Endometrial microvascular endothelial cells (primary cell): ENCODE data around the gene ZFPM1. TPM values are rescaled to one million over a fixed set of nuclear protein-coding genes. Genes with fewer than 3 reads are reported as not detected.

Experiments
- in situ Hi-C: cut with HindIII; loops from 2 replicates; pipeline ENCODE4 v1.10.0; 2017; ENCODE audit warnings: low sequenced_read_pairs, low pct_unique_long_range_greater_than_20kb; ENCODE audit errors: inconsistent ontology term
- total RNA-seq: library from RNA; depleted of rRNA; stranded (reverse); fragments of >200 nt; gene quantifications from one replicate; pipeline ENCODE4 v1.2.3, GENCODE V29; 2015; ENCODE audit errors: inconsistent ontology term

The ZFPM1 gene
- total RNA-seq, 1 donor from 2014 or later = 1.2 TPM

DNA sequence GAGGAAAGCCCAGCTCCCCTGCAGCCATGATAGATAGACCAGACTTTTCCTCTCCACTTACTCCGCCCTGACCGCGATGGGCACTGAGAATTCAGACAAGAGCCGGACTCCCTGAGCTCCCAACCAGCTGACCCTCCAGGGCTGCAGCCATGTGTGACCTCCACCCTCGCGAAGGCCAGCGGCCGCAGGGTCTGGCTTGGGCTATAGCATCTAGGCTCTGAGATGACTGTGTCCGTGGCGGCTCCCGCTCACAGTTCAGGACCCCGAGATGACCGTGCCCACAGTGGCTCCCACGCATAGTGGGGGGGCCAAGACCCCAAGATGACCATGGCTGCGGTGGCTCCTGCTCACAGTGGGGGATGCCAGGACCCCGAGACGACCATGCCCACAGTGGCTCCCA lies 18.0 kb downstream of the ZFPM1 start:
- in situ Hi-C loops = no loop called here

DNA sequence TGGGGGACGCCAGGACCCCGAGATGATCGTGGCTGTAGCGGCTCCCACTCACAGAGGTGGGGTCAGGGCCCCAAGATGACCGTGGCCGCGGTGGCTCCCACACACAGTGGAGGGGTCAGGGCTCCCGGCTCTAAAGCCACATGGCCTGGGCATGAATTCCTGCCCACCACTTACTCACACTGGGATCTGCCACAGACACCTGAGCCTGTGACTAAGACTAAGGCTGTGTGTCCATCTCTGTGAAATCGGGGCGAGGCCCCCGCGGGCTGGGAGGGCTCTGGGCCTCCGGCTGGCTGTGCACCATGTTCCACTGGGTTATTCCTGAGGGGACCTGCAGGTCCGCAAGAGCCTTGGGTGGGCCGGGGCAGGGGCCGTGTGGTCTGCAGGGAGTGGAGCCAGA lies 18.5 kb downstream of the ZFPM1 start:
- in situ Hi-C loops = no loop called here

DNA sequence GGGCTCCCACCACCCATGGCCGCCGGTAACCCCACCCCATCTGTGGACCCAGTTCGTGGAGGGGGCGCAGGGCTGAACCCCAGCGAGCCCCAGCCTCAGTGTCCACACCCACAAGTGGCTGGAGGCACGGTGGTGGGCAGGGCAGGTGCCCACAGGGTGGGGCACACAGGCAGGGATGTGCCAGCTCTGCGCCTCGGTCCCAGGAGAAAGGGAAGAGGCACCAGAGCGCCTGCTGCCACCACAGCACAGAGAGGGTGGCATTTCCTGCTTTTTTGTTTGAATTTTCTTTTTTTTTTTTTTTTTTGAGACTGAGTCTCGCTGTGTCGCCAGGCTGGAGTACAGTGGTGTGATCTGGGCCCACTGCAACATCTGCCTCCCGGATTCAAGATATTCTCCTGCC lies 19.0 kb downstream of the ZFPM1 start:
- in situ Hi-C loops = no loop called here

DNA sequence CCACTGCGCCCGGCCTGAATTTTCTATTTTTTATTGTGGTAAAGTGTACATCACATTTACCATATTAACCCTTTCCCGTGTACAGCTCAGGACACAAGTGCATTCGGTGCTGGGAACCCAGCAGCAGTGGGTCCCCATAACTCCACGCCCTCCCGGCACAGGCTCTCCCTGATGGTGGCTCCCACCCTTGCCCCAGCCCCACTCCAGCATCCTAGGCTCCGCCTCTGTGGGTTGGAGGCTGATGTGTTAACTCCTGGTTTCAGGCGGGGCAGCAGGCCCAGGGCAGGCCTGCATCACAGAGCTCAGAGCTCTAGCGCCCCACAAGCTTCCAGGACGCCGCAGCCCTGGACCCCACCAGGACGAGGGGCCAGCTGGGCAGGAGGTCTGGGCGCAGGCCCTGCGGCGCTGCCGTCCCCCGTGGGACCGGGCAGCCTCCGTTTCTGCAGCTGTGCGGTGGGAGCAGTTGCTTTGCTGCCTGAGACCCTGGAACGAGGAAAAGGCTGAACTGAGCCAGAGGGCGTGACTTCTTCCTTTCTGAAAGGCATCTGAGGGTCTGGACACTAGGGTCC lies 19.6 kb downstream of the ZFPM1 start:
- in situ Hi-C loops = no loop called here

DNA sequence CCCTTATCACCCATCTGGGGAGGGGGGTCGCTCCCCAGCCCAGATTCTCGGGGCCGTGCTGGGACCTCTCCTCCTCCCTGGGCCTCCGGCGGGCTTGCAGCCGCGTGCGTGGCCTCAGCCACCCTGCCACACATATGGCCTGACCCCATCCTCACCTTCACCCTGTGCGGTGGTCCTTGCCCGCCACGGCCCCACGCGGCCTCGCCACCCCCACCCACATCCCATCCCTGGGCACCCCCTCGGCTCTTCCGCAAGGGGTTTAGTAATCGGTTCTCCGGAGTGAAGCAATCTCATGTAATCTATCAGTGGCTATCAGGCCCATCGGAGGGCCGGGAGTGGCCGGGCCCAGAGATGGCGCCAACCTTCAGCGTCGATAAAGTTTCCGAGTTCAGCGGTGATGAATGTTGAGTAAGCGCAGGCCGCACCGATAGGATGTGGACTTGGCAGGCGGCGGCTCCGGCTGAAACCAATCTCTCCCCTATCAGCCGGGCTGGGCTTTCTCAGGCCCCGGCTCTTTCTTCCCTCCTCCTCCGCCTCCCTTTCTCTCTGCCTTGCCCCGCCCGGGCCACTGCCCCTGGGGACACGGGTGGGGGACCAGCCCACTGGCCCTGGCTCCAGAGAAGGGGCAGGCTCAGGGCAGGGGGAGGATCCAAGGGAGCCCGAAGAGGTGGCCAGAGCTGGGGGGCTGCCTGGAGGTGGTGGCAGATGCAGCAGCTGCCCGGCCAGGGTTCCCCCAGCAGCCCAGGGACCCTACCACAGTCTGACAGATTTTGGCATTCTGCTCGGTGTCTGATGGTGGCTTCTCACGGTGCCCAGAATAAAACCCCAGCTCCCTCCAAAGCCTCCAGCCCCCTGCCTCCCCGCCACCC lies 20.8 kb downstream of the ZFPM1 start:
- in situ Hi-C loops = no loop called here

DNA sequence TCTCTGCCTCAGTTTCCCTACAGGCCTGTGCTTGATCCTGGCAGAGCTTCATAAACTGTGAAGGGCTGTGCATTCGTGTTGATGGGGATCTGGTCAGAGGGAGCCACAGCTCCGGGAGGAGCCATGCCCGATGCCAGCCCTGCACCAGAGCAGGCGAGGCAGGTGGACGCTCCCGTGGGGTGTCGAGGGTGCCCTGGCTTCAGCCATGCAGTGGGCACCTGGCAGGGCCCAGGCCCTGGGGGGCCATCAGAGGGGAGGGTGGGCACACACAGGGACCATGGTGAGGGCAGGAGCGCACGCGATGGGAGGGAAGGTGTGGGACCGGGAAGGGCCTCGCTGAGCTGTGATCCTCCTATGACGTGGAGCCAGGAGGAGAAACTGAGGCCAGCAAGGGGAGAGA lies 22.0 kb downstream of the ZFPM1 start:
- in situ Hi-C loops = no loop called here

DNA sequence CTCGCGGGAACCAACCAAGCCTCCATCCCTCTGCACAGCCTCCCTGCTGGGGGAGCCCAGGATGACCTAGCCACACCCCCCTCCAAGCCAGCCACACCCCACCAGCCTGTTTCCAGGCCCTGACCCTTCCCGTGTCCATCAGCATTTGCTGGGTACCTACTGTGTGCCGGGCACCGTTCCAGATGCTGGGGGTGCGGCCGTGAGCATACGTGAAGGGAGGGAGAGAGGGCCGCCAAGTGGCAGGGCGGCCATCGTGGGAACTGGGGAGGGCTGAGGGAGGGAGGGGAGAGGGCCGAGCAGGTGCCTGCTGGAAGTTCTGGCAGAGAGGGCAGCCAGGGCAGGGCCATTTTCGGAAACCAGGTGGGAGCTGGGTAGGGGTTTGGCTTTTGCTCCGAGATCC lies 23.1 kb downstream of the ZFPM1 start:
- in situ Hi-C loops = no loop called here

DNA sequence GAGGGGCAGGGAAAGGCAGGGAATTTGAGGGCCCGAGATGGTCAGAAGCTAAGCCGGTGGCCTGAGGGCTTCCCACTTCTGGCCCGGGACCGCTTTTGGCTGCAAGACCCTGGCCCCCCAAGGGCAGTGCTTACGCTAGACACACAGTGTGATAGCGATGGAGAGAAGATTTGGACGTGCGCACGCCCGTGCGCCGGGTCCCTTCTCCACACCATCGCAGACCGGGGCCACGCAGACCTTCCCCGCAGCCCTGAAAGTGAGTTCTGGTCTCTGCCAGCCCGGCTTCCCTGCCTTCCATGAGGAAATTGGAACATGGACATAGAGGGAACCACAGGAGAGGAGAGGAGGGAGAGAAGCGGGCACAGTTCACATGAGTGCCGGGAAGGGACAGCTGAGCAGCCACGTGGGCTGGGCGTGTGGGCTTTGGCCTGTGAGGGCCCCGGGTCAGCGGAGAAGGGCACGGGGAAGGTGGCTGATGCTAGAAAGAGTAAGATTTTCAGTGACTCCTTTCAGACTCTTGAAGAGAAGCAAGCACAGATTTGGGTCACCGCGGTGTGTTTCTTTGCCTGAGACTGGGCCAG lies 23.8 kb downstream of the ZFPM1 start:
- in situ Hi-C loops = no loop called here

DNA sequence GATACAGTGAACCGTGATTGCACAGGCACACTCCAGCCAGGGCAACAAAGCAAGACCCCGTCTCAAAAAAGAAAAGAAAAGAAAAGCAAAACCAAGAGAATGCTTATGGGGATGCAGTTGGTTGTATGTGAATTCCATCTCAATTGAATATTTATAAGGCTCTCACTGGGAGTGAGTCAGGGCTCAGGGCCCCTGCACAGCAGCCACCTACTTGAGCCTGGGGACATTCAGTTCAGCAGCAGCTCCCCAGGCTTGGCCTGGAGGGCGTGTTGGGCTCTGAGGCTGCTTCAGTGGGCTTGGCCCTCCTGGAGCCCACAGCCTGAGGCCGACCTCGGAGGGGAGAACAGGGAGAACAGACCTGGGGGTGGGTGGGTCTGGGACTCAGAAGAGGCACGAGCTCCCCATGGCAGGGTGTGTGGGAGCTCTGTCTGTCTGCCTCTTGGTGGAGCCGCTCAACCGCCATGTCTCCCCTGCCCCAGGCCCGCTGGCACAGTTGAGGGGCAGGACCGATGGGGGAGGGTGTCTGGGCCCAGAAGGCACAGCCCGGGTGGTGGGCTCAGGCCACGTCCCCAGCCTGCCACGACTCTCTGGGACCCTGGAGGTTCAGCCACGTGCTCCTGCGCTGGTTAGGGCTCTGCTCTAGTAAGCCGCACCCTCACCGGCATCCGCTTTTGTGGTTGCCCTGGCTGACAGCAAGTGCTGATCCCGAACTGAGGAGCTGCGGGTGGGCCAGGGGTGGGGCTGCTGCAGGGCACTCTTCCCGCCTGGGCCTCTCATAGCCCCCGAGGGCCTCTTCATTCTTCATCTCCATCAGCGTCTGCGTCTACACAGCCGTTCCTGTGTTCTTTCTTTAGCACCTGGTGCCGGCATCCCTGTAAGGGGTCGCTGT lies 24.8 kb downstream of the ZFPM1 start:
- in situ Hi-C loops = no loop called here

DNA sequence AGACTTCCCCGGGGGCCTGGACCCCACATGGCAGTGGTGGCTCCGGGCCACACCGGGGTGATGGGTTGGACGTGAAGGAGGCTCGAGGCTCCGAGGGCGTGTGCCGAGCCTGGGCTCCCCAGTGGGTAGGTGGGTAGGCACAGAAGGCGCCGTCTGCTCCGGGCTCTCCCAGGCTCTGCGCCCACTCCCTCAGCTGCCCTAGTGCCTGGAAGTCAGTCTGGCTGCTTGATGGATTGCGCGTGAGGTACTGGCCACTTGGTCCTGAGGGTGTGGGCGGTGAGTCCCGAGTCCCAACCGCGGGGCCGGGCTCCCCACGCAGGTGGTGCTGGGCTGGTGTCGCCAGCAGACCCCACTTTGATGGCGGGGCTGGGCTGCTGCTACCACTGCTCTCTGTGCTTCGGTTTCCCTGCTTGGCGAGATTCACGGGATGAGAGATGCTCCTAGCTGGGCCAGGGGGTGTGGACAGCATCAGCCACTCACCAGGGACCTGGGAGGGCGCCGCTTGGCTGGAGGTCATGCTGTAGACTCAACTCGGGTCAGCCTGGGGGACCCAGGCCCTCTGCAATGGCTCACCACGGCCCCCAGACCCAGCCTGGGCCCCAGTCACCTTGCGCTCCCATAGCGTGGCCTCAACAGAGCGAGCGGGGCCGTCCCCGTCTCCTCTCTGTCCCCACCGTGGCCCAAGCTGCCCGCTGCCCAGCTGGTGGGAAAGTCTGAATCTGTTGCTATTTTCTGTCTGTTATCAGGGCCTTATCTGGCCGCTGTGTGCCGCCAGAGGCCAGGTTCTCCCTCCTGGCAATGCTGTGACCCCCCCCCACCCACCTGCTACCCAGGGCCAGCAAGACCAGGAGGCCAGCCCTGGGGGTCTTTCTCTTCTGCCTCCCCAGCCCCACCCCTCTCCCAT lies 26.1 kb downstream of the ZFPM1 start:
- in situ Hi-C loops = no loop called here

DNA sequence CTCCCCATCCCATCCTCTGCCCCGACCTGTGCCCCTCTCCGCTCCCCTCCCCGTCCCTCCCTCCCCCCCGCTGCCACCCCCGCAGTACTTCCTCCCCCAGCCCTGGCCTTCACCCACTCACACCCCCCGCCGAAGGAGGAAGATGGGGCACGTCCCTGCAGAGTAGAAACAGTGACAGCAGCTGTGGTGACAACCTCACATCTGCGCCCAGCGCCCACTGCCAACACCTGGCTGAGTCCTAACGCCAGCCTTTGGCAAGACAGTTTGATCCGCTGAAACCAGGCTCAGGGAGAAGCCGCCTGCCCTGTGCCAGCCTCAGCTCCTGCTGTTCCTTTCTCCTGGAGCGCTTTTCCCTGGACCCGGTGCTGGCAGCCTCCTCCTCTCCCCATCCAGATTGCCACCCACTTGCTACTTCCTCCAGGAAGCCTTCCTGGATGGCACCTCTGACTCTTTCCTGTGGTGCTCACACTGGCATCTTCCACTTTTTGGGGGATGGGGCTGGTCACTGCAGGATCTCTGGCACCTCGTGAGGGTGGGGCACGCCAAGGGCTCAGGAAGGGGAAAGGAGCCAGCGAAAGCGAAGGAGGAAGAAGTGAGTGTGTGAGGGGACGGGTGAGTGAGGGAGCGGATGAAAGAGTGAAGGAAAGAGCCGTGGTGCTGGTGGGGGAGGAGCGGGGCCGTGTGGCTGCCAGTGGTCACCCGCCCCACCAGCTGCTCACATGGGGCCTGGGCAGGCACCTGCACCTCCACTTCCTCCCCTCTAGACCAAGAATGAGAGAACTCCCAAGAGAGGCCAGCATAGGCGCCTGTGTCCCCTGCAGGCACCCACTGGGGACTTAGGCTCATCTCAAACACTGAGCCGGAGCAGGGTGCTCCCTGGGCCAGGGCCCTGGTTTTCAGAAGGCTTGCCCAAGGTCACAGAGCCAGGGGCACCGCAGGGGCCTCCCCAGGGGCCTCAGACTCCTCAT lies 27.0 kb downstream of the ZFPM1 start:
- in situ Hi-C loops = no loop called here

DNA sequence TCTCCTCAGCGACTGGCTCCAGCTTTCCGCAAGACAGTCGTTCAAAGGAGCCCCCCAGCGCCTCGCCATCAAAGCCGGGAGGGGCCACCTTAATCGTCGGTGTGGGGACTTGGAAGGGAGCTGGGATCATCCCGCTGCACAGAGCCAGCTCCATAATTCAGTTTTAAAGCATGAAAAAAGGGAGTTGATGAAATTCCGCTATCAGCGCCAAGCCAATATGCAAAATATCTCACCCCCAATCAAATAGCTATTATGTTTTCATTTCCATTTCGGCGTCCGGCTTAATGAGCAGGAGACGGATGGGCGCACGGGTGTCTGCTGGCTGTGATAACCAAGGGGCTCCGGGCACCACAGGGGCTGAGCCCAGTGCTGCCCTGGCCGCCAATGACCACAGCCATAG lies 27.7 kb downstream of the ZFPM1 start:
- in situ Hi-C loops = no loop called here

DNA sequence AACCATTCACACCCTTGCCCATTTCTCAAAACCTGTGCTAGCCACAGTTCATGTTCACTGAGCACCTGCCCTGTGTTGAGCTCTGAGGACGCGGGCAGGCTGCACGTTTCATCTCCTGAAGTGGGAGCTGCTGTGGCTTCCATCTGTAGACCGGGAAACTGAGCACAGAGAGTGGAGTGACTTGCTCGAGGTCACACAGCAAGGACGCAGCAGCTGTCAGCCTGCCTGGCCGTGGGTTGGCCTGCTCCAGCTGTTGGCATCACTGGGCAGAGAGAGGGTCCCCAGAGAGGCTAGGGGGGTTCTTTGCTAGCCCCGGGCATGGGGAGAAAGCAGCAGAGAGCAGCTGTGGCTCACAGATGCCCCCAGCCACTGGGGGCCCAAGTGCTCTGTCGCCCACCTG lies 28.8 kb downstream of the ZFPM1 start:
- in situ Hi-C loops = no loop called here

DNA sequence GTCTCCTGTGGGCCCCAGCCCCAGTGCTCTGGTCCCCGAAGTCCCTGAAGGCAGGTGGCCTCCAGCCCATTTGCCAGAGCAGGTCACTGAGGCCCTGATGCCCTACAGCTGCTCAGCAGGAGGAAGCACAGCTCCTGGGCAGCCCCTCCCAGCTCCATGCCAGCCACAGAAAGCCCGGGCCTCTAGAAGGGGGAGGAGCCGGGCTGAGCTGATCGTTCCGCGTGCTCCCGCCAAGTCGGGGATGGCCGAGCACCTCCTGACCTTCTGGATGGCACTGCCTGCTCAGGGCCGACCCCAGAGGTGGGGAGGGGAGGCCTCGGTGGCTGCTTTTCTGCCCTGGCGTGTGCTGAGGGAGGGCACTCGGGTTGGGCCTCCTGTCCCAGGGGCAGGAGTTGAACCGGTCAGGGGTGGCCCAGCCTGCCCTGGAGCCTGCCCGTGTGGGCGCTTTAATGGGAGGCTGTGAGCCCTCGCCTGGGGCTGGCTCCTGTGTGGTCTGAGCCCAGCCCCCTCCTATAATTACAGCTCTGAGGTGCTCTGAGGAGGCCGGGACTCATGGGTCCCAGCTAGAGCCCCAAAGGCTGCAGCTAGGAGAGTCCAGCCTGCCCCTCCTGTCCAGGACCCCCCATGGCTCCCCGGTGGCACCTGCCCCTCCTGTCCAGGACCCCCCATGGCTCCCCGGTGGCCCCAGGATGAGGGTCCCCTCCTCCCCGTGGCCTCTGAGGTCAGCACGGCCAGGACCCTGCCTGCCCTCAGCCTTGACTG lies 29.7 kb downstream of the ZFPM1 start:
- in situ Hi-C loops = no loop called here

DNA sequence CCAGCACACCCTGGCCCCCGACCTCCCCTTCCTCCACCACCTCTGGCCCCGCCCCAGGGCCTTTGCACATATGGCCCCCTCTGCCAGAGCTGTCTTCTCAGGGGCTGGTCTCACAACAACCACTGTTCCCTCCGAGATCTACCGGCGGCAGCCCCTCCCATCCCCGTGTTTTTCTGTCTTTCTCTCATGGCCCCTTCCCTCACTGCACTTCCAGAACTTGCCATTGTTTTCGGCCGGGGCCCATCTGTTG lies 30.2 kb downstream of the ZFPM1 start:
- in situ Hi-C loops = no loop called here

DNA sequence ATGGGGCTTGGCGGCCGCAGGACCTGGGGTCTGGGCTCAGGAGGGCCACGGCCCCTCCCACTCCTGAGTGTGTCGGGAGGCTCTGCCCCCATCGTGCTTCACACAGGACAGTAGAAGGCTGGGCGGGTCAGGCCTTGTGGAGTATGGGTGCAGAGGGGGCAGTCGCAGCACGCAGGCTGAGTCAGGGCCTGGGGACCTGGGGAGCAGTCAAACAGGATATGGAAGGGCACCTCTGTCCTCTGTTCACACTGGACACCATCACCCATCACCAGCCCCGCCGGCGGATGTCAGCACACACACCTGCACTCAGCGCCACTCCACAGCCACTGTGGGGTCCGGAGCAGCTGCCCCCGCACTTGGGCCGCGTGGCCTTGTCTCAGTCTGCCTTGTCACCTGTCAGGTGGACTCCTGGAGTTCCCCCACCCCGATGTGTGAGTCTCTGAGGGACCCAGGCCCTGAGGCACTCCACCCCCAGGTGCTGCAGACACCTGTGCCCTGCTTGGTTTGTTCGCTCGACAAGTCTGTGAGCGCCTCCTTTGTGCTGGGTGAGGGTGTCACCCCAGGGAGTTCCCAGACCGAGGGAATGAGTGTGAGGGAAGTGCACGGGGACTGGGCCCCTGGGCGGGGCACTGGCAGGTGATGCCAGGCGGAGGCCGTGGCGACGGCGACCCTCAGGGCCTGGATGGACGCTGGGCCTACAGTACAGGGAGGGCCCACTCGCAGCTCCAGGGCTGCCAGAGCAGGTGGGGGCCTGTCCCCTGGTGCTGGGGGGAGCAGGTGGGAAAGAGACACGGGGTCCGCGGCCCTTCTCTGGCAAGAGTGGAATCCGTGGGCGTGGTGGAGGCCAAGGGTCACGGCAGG lies 31.7 kb downstream of the ZFPM1 start:
- in situ Hi-C loops = no loop called here
